Adrenal gland (tissue), 12 donors: ENCODE results near the gene THRA. TPM values are rescaled to one million over a fixed set of nuclear protein-coding genes. Genes with fewer than 3 reads are reported as not detected.

Source experiments
- DNase-seq, 7 donors: peaks; one replicate each; pipeline ENCODE4 v3.0.0-alpha.2; 2019 to 2020
- H3K27ac ChIP-seq, 5 donors: fragments of 200-600 bp; sonication (generic) in 4 of 5; 1 replicate in 3 of 5; 2 replicates in 2 of 5; pipeline versions ENCODE4 v1.5.1 to v1.8.0; 2016 to 2020; ENCODE audit warnings: mild to moderate bottlenecking in 1 of 5
- H3K27me3 ChIP-seq: fragments of 200-600 bp; 2 replicates; pipeline ENCODE4 v1.8.0; 2021
- H3K36me3 ChIP-seq, 2 donors: fragments of 200-600 bp; replicated peaks in 1 of 2; 1 replicate in 1 of 2; 2 replicates in 1 of 2; pipeline versions ENCODE4 v1.5.1 to v1.8.0; 2018 to 2022
- H3K4me1 ChIP-seq, 2 donors: fragments of 200-600 bp; replicated peaks in 1 of 2; 1 replicate in 1 of 2; 2 replicates in 1 of 2; pipeline versions ENCODE4 v1.5.1 to v1.8.0; 2018 to 2021
- H3K4me3 ChIP-seq, 4 donors: fragments of 200-600 bp; sonication (generic) in 3 of 4; one replicate each; pipeline ENCODE4 v1.5.1; 2016 to 2018
- H3K9me3 ChIP-seq, 3 donors: fragments of 200-600 bp; sonication (generic) in 1 of 3; replicated peaks in 1 of 3; 1 replicate in 2 of 3; 2 replicates in 1 of 3; pipeline versions ENCODE4 v1.5.1 to v1.8.0; 2016 to 2021
- POLR2A ChIP-seq, 2 donors: fragments of 450-650 bp; IDR thresholded peaks; one replicate each; pipeline ENCODE4 v1.6.1; 2017; ENCODE audit warnings: antibody characterized with exemption in 2 of 2, mild to moderate bottlenecking in 2 of 2, moderate library complexity in 1 of 2
- WGBS, 4 donors: extraction: QIAGEN DNeasy Blood & Tissue Kit in 2 of 4; methylation state at CpG; one replicate each; pipeline versions ENCODE4 v1.1.5 to v1.1.7; 2013 to 2017; 5-methylcytosine and 5-hydroxymethylcytosine counted together
- intact Hi-C, 2 donors: fragments of 100-400 bp; cut with DNase I; formaldehyde crosslinking; loops; one replicate each; pipeline versions ENCODE4 v1.14.1 to v1.15.0; 2022 to 2023
- polyA plus RNA-seq, 3 donors: library from polyadenylated mRNA; stranded (reverse); fragments of 200-250 nt in 2 of 3; fragments of 350-450 nt in 1 of 3; fragmentation: Illumina TruSeq in 1 of 3; extraction: RNeasy Lipid Tissue Mini Kit (QIAGEN cat#74804) in 1 of 3; gene quantifications; one replicate each; pipeline ENCODE4 v1.2.3, GENCODE V29; 2013 to 2014
- total RNA-seq, 9 donors: library from RNA; depleted of rRNA in 4 of 9; stranded (reverse); fragments of >200 nt in 4 of 9; fragments of 120-200 nt in 1 of 9; fragmentation: NEBNext Ultra II Directional in 1 of 9; extraction: Animal tissue kit (Norgen Biotek cat#: 25700) in 1 of 9; gene quantifications; one replicate each; pipeline versions ENCODE4 v1.1.0 to v1.2.4, GENCODE V29; 2013 to 2023
- TF ChIP-seq, protein P1 (sequence below), 6 experiments: fragments of 450-650 bp in 4 of 6; fragments of 200-600 bp in 2 of 6; sonication (generic) in 1 of 6; IDR thresholded peaks; 1 replicate in 5 of 6; 2 replicates in 1 of 6; pipeline versions ENCODE4 v1.5.1 to v1.8.0; 2016 to 2021; ENCODE audit warnings: antibody characterized with exemption in 6 of 6, mild to moderate bottlenecking in 2 of 6, moderate library complexity in 1 of 6
- donor health status: healthy with polysubstance abuse.
- donor health status: Bipolar disorder and iron deficiency.
- donor health status: DM: yes; HTN: yes; CAD: no.
- donor health status: DM: no; HTN: no; CAD: no.
- donor health status: DM: no; HTN: no; CAD: no.
- donor health status: DM: yes; HTN: yes; CAD: no.

The THRA gene
- total and polyA plus RNA-seq, 12 donors = 39.2 to 110 (median 65.8) TPM

DNA sequence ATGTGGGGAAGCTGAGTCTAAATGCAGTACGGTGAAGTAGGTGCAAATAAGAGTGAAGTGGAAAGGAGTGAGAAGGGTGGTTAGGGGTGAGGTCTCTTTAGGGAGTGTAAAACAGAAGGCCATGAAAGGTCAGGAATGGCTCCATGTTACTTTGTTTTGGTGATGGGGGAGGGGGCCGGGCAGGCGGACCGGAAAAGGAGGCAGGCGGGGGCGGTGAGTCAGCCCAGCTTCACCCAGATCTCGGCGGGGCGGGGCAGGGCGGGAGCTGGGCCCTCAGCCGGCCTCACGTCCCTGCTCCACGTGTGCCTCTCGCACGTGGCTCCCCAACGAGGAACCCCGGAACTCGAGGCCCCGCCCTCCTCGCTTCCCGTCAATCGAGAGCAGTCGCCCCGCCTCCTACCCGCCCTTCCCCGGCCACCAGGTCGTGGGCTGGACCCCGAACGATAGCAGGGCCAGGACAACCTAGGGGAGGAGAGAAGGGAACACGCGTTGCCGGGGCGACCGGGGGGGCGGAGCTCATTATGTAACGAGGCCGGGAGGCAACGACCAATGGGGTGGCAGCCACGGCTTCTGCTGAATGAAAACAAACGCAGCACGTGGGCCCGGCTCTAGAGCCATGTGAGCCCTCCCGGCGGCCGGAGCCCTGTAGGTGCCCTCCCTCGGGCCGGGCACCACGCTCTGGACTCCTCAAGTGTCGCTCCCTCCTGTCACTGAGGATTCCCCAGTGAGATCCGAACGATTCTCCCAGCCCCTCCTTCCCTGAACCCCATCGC is 36.3 kb downstream of the THRA start:
- peak; percentile 100 for DNase-seq
- 0 to 3% (median 1%) methylated on average over 25 to 51 of the region's 52 CpGs for WGBS, 4 donors
- Histone ChIP-seq H3K9me3 (no peaks in the 10 kb centered on the region), H3K4me3 (peak overlapping the region; percentile 48 to 92 (median 68)), H3K36me3 (peaks cover 0 to 39% of the 10 kb centered on the region in 2 donors), H3K27ac (peak overlapping the region; percentile 96 to 100 (median 97)), H3K27me3 (no peaks in the 10 kb centered on the region), H3K4me1 (peaks cover 62 to 69% of the 10 kb centered on the region in 2 donors)
- intact Hi-C loops = no loop called here
- TF ChIP-seq, protein P1, sequence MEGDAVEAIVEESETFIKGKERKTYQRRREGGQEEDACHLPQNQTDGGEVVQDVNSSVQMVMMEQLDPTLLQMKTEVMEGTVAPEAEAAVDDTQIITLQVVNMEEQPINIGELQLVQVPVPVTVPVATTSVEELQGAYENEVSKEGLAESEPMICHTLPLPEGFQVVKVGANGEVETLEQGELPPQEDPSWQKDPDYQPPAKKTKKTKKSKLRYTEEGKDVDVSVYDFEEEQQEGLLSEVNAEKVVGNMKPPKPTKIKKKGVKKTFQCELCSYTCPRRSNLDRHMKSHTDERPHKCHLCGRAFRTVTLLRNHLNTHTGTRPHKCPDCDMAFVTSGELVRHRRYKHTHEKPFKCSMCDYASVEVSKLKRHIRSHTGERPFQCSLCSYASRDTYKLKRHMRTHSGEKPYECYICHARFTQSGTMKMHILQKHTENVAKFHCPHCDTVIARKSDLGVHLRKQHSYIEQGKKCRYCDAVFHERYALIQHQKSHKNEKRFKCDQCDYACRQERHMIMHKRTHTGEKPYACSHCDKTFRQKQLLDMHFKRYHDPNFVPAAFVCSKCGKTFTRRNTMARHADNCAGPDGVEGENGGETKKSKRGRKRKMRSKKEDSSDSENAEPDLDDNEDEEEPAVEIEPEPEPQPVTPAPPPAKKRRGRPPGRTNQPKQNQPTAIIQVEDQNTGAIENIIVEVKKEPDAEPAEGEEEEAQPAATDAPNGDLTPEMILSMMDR (IDR thresholded peaks at IDR 0.05) = no peak
- peak; percentile 92 to 98 for TF ChIP-seq POLR2A (IDR thresholded peaks at IDR 0.05)

DNA sequence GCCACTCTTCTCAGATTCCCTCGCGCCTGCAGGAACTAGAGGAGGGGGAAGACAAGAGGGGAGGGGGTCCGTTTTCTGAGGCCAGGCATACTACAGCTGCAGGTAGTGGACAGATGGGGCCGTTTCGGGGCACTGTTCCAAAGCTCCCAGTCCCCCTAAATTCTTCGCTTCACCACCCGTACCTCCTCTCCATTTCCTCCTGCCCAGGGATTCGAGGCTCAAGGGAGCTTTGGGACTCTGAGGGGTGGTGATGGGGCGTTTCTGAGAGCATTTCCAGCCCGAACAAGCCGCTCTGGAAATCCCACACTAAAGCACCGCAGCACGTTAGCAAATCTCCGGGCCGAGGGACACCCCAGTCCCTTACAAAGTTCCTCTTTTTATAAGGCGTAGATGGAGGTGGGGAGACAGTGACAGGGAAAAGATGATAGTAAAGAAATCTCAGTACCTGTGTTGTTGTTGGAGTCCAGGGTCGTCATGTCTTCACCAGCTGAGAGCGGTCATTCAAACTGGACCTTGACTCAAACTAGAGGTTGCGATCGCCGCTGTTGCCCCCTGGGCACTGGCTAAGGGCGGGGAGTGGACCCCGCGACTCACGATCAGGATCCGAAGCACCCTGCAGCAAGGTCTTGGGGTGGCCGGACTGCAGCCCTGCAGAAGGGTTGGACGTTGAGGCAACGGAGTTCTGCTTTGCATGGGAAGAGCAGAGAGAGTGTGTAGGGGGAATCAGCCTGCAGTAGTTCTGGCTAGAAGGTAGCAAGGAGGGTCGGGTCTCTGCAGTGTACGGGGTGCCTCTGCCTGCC is 37.1 kb downstream of the THRA start:
- H3K9me3 ChIP-seq = no peaks in the 10 kb centered on the region
- intact Hi-C loops = no loop called here
- WGBS, 4 donors = 1 to 5% (median 2%) methylated on average over 19 to 31 of the region's 31 CpGs
- peaks cover 0 to 31% of the 10 kb centered on the region in 2 donors for H3K36me3 ChIP-seq
- H3K4me3 ChIP-seq = peak overlapping the region; percentile 48 to 92 (median 68)
- no peaks in the 10 kb centered on the region for H3K27me3 ChIP-seq
- peak in 3 of 7 donors; percentile 45 to 56 (median 46) for DNase-seq
- peak overlapping the region; percentile 95 to 100 (median 97) for H3K27ac ChIP-seq
- TF ChIP-seq, protein P1 (IDR thresholded peaks at IDR 0.05) = peak in 1 of 6 experiments; percentile 10
- TF ChIP-seq POLR2A (IDR thresholded peaks at IDR 0.05) = peak in 1 of 2 donors; percentile 68
- H3K4me1 ChIP-seq = peaks cover 60 to 61% of the 10 kb centered on the region in 2 donors

DNA sequence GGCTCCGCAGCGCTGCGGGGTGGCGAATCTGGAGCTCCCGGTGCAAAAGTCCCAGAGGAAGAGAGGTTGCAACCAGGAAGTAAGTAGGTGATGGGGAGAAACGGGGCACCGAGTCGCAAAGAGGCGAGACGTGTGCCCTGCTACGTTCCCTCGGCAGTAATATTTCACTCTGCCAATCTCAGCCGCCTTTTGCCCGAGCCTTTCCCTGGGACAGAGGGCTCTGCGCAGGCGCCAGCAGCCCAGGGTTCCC is 37.6 kb downstream of the THRA start, which contains the start of gene NR1D1:
Gene NR1D1 (minus strand): TSS at position 171 of the 250 bp plus-strand sequence. CDS start 495 bp downstream, outside the sequence.
- Histone ChIP-seq H3K27me3 (no peaks in the 10 kb centered on the region), H3K4me3 (peak within 1 kb of the TSS; percentile 48 to 92 (median 68)), H3K36me3 (peaks cover 0 to 26% of the 10 kb centered on the region in 2 donors), H3K9me3 (no peaks in the 10 kb centered on the region), H3K27ac (peak within 1 kb of the TSS; percentile 95 to 100 (median 97)), H3K4me1 (peaks cover 55 to 56% of the 10 kb centered on the region in 2 donors)
- no peak for DNase-seq
- intact Hi-C loops = no loop called here
- WGBS, 4 donors = 0% methylated on average over 13 to 16 of the region's 16 CpGs
- TF ChIP-seq POLR2A (IDR thresholded peaks at IDR 0.05) = peak; percentile 96 to 100
- TF ChIP-seq, protein P1 (IDR thresholded peaks at IDR 0.05) = no peak
